Heart right ventricle (tissue), 16 donors: ENCODE measurements around the gene ZBP1. TPM values are rescaled to one million over a fixed set of nuclear protein-coding genes. Genes with fewer than 3 reads are reported as not detected.

Source experiments
- ATAC-seq, 8 donors: fragments of 200-7000 bp; cut with Tn5 transposase; one replicate each; pipeline ENCODE4 v1.9.1; 2020; ENCODE audit warnings: mild to moderate bottlenecking in 8 of 8, moderate library complexity in 8 of 8, moderate number of reproducible peaks in 1 of 8
- DNase-seq, 2 donors: peaks; one replicate each; pipeline ENCODE4 v3.0.0-alpha.2; 2020
- H3K27ac ChIP-seq, 10 donors: fragments of 200-600 bp; sonication (generic) in 2 of 10; one replicate each; pipeline versions ENCODE4 v1.5.0 to v1.8.0; 2020 to 2022; ENCODE audit warnings: mild to moderate bottlenecking in 3 of 10
- H3K27me3 ChIP-seq, 7 donors: fragments of 200-600 bp; one replicate each; pipeline ENCODE4 v1.8.0; 2021 to 2022; ENCODE audit warnings: mild to moderate bottlenecking in 2 of 7
- H3K36me3 ChIP-seq, 9 donors: fragments of 200-600 bp; sonication (generic) in 1 of 9; one replicate each; pipeline versions ENCODE4 v1.5.0 to v1.8.0; 2020 to 2022; ENCODE audit warnings: mild to moderate bottlenecking in 2 of 9
- H3K4me1 ChIP-seq, 9 donors: fragments of 200-600 bp; sonication (generic) in 1 of 9; one replicate each; pipeline versions ENCODE4 v1.5.0 to v1.8.0; 2020 to 2022; ENCODE audit warnings: mild to moderate bottlenecking in 4 of 9
- H3K4me3 ChIP-seq, 10 donors: fragments of 200-600 bp; sonication (generic) in 2 of 10; one replicate each; pipeline versions ENCODE4 v1.5.0 to v1.8.0; 2020 to 2022; ENCODE audit warnings: mild to moderate bottlenecking in 7 of 10, moderate library complexity in 2 of 10
- H3K9me3 ChIP-seq, 11 donors: fragments of 200-600 bp in 10 of 11; sonication (generic) in 2 of 11; one replicate each; pipeline versions ENCODE4 v1.5.0 to v1.8.0; 2013 to 2022; ENCODE audit warnings: mild to moderate bottlenecking in 2 of 11, control low read depth in 1 of 11, moderate library complexity in 1 of 11
- WGBS, 2 donors: extraction: QIAGEN DNeasy Blood & Tissue Kit; methylation state at CpG; one replicate each; pipeline ENCODE4 v1.1.7; 2013; ENCODE audit warnings: inconsistent platforms in 1 of 2; 5-methylcytosine and 5-hydroxymethylcytosine counted together
- intact Hi-C, 10 donors: fragments of 100-400 bp; cut with DNase I; formaldehyde crosslinking; loops; one replicate each; pipeline versions ENCODE4 v1.11.1 to v1.14.2; 2022
- polyA plus RNA-seq, 2 donors: library from polyadenylated mRNA; stranded (reverse); fragments of 200-250 nt; gene quantifications; one replicate each; pipeline ENCODE4 v1.2.3, GENCODE V29; 2013
- total RNA-seq, 10 donors: library from RNA; stranded (reverse); fragmentation: NEBNext Ultra II Directional in 3 of 10; extraction: Animal tissue kit (Norgen Biotek cat#: 25700) in 3 of 10; gene quantifications; one replicate each; pipeline versions ENCODE4 v1.2.1 to v1.2.4, GENCODE V29; 2021 to 2023
- TF ChIP-seq, protein P1 (sequence below), 9 donors: fragments of 200-600 bp; sonication (generic) in 2 of 9; IDR thresholded peaks; one replicate each; pipeline versions ENCODE4 v1.5.0 to v1.8.0; 2021 to 2022; ENCODE audit warnings: antibody characterized with exemption in 9 of 9, mild to moderate bottlenecking in 5 of 9, moderate library complexity in 1 of 9
- donor health status: Arrhythmogenic right ventricular cardiomyopathy.
- donor health status: ischemic (EF 13 %, LVEDD 7.1; RV severe dilation, severe dysfunction).
- donor health status: healthy with polysubstance abuse.
- donor health status: DM: no; HTN: yes; CAD: no.
- donor health status: DM: no; HTN: no; CAD: no.
- donor health status: ischemic (EF 25% LVEDD 6.9; RV normal size, moderate dysfunction).
- donor health status: ischemic (EF 25% LVEDD 5.7; RV mildly dilated, moderate dysfunction).
- donor health status: healthy.
- donor health status: DM: yes; HTN: yes; CAD: no.
- donor health status: Ischemic cardiomyopathy.
- donor health status: ischemic (EF 35%, LVEDD 5.7; RV mildly dilated, moderate dysfunction).
- donor health status: nonischemic (EF 11% LVEDD 7.7; RV severe dilation, severe dysfunction).
- donor health status: DM: yes; HTN: yes; CAD: no.
- donor health status: PGD.
- donor health status: ischemic (EF 29% LVEDD 5.4; RV normal size, mild dysfunction).
- donor health status: nonischemic (EF 23%, LVEDD 6.1; RV moderate dilation, normal function).

The ZBP1 gene
- total and polyA plus RNA-seq, 12 donors = 0.13 to 1.2 (median 0.31) TPM; not detected in 2

DNA sequence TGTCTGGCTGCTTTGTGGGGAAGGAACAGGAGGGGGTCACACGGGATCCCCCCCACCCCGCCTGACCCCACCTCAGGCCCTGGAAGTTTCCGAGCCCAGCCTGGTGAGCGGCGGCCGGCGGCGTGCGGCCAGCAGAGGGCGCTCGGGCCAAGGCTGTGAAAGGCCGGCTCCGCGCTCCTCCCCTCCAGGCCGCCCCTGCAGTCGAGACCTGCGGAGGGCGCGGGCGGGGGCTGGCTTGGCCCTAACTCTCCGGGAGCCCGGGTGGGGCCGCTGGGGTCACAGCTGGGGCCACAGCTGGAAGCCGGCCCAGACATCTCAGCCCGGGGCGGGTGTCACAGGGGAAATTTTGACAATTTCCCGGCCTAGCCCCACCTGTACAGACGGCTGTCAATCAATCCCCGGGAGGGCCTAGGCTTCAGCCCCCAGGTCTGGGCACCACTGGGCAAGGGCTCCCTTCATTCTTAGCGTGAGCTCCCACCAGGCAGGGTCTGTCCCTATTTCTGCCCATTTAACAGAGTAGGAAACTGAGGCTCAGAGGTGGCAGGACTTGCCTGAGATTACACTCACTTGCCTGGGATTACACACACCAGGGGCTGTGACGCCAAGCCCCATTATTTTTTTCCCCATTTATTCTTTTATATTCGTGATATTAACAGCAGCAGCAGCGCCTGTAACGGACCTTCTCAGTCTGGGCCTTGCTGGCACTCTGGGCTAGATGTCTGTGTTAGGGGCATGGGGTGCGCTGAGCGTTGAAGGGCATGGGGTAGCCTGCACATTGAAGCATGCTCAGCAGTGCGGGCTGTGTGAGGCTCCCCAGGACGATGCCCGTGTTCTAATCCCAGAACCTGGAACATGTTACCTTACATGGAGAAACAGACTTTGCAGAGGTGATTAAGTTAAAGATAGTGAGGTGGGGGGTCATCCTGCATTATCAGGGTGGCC is 23.0 kb downstream of the ZBP1 start:
- DNase-seq = peak; percentile 60 to 76
- peak overlapping the region in 4 of 10 donors; percentile 8 to 34 (median 26) for H3K4me3 ChIP-seq

DNA sequence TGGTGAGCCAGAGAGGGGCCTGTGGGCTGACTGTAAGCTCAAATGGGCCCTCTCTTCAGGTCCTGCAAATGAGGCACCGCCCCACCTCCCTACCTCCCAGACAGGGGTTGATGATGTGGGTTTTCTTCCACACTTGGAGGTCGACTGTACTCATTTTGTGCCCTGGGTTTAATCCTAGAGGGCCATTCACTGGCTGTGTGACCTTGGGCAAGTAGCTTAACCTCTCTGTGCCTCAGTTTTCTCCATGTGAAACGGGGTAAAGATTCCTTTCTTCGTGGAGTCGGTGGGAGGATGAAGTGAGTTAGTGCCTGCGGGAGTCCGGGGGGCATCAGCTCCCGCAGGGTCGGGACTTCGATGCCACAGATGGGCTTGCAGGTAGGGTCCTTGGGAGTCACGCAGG is 23.9 kb downstream of the ZBP1 start:
- 65 to 71% methylated on average over 11 of the region's 11 CpGs for WGBS, 2 donors
- no peaks in the 10 kb centered on the region for H3K36me3 ChIP-seq
- no peaks in the 10 kb centered on the region for H3K9me3 ChIP-seq
- H3K4me1 ChIP-seq = peaks cover 0 to 14% (median 7%) of the 10 kb centered on the region in 9 donors
- H3K27ac ChIP-seq = no peak overlapping the region
- peak in 1 of 2 donors; percentile 2 for DNase-seq
- H3K4me3 ChIP-seq = no peak overlapping the region
- ATAC-seq = no peak
- intact Hi-C loops = loop anchor here in 9 of 10 donors (2.0 to 10.0 kb wide), 6 partner anchors 56 to 616 kb away; no protein-coding TSS in a partner anchor
- TF ChIP-seq, protein P1, sequence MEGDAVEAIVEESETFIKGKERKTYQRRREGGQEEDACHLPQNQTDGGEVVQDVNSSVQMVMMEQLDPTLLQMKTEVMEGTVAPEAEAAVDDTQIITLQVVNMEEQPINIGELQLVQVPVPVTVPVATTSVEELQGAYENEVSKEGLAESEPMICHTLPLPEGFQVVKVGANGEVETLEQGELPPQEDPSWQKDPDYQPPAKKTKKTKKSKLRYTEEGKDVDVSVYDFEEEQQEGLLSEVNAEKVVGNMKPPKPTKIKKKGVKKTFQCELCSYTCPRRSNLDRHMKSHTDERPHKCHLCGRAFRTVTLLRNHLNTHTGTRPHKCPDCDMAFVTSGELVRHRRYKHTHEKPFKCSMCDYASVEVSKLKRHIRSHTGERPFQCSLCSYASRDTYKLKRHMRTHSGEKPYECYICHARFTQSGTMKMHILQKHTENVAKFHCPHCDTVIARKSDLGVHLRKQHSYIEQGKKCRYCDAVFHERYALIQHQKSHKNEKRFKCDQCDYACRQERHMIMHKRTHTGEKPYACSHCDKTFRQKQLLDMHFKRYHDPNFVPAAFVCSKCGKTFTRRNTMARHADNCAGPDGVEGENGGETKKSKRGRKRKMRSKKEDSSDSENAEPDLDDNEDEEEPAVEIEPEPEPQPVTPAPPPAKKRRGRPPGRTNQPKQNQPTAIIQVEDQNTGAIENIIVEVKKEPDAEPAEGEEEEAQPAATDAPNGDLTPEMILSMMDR (IDR thresholded peaks at IDR 0.05) = no peak
- peaks cover 0 to 28% (median 4%) of the 10 kb centered on the region in 7 donors for H3K27me3 ChIP-seq

More for the DNA sequence above, 23.0 kb downstream of the ZBP1 start:
- intact Hi-C loops = loop anchor here (1.0 to 10.0 kb wide), 10 partner anchors 55 to 615 kb away; no protein-coding TSS in a partner anchor
- TF ChIP-seq, protein P1 (IDR thresholded peaks at IDR 0.05) = peak; percentile 91 to 98 (median 96)
- peaks cover 0 to 28% (median 4%) of the 10 kb centered on the region in 7 donors for H3K27me3 ChIP-seq
- 20 to 21% methylated on average over 38 to 39 of the region's 39 CpGs for WGBS, 2 donors
- H3K4me1 ChIP-seq = peaks cover 0 to 14% (median 7%) of the 10 kb centered on the region in 9 donors
- peak; percentile 81 to 92 (median 84) for ATAC-seq
- H3K36me3 ChIP-seq = no peaks in the 10 kb centered on the region
- H3K9me3 ChIP-seq = no peaks in the 10 kb centered on the region
- H3K27ac ChIP-seq = no peak overlapping the region

DNA sequence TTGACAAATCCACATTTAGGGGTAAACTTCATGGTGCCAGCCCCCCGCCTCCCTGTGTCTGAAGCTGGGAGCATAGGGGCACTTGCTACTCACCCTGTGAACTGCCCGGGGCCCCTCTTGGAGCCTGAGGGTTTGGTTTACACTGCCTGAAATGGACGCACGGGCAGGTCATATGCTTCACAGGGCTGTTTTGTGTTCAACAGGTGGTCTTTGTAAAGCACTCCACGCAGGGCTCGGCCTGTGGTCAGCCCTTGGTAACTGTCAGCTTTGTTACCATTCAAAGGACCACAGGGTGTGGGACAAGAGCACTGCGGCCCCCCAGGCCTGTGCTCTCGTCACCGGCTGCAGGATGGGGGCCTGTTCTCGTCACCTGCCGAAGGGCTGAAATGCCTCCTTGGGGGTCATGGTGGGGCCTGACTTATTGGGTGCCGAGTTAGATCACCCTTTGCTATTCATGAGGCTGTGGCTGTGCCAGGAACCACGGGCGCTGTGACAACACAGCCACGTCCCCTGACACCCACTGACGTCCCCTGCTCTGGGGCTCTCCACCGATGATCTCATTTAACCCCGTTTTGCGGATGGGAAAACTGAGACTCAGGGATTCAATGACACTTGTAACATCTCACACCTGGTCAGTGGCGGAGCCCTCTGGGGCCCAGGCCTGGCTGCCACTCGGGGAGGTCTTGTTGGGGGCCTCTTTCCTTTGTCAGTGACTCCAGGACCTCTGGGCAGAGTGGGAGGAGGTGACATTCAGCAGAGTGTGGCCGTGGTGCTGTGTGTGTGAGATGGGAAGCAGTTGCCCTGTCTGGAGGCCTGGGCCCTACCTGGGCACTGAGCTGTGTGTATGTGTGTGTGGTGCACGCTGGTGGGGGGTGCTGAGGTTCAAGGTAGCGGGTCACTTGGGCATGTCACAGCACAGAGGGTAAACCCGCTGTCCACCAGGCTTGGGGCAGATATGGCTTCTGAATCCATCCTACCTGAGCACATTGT is 24.9 kb downstream of the ZBP1 start:
- no peak overlapping the region for H3K27ac ChIP-seq
- intact Hi-C loops = loop anchor here in 9 of 10 donors (2.0 to 10.0 kb wide), 7 partner anchors 57 to 617 kb away; no protein-coding TSS in a partner anchor
- H3K4me1 ChIP-seq = peaks cover 0 to 14% (median 7%) of the 10 kb centered on the region in 9 donors
- ATAC-seq = no peak
- H3K4me3 ChIP-seq = no peak overlapping the region
- H3K36me3 ChIP-seq = no peaks in the 10 kb centered on the region
- TF ChIP-seq, protein P1 (IDR thresholded peaks at IDR 0.05) = no peak
- peaks cover 0 to 22% (median 4%) of the 10 kb centered on the region in 7 donors for H3K27me3 ChIP-seq
- H3K9me3 ChIP-seq = no peaks in the 10 kb centered on the region
- WGBS, 2 donors = 88 to 91% methylated on average over 25 of the region's 25 CpGs
- no peak for DNase-seq
